HG03442 (cell line): ENCODE data around the gene FGGY.
"Not testable (repeated sequence)": the region's sequence is repeated elsewhere in the genome, so short reads cannot be mapped to it uniquely, and the experiment has no call there.

Experiments used
- ATAC-seq: cut with Tn5 transposase; IDR thresholded peaks from one replicate; pipeline ENCODE4 v1.9.1; 2021; ENCODE audit warnings: mild to moderate bottlenecking, moderate library complexity; ENCODE audit not compliant: unreplicated experiment

Gene FGGY

GRCh38 chr1:59477286-59477685 is 180.4 kb downstream of the FGGY start:
- ATAC-seq = no peak

DNA sequence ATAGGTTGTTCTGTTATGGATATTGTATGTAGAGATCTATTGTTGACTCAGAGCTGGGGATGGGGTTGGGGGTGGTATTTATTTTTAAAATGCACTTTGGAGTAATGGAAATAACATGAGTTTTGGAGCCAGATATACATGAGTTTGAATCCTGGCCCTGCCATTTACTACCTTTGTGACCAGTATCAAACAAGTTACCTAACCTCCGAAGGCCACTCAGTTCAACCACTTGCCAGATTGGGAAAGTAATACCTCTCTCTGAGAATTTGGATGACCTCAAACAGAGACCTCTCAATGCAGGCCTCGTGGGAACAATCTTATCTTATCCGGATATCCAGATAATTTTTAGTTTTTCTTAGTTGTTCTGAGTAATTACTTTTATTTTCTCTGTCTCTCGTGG is 181.0 kb downstream of the FGGY start:
- no peak for ATAC-seq

- no peak for ATAC-seq
These were observed 181.9 kb downstream of the FGGY start for GRCh38 chr1:59478822-59479221.

GRCh38 chr1:59480188-59480888 is 183.4 kb downstream of the FGGY start:
- ATAC-seq = no peak

- ATAC-seq = no peak
These were observed 185.1 kb downstream of the FGGY start for GRCh38 chr1:59481881-59482505.

GRCh38 chr1:59482986-59483385 is 186.1 kb downstream of the FGGY start:
- no peak for ATAC-seq

GRCh38 chr1:59484096-59484495 is 187.2 kb downstream of the FGGY start:
- no peak for ATAC-seq

DNA sequence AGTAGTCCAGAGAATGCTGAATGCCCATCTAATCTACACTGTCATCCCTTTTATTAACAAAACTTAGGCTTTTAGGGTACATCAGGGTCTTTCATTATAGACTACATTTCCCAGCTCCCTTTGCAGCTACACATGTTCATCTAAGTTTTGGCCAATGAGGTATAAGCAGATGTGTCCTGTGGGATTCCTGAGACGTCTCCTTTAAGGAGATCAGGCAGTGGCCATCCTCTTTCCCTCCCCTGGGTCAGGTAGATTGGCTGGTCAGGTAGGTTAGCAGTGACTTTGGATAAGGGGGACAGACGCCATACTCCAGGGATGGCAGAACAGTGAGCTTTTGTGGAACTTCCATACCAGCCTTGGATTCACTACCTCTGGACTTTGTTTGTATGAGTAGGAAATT is 188.3 kb downstream of the FGGY start:
- ATAC-seq = no peak

- no peak for ATAC-seq
These were observed 189.1 kb downstream of the FGGY start for GRCh38 chr1:59485949-59486348.

DNA sequence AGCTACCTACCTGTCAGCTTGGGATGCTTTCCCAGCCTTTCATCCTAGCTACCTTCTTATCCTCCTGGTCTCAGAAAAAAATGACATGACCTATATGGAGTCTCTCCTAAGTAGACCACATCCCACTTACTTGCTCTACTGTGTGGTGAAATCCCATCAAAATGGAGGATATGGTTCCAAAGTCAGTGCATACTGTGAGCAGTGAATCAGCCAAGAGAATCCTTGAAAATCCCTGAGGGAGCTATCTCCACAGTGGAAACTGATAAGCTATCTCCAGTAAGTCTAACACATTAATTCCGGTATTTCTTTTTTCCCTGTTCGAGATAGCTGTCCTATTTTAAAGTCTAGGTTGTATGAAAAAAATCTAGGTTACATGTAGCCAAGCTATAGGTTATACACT is 189.7 kb downstream of the FGGY start:
- ATAC-seq = no peak

DNA sequence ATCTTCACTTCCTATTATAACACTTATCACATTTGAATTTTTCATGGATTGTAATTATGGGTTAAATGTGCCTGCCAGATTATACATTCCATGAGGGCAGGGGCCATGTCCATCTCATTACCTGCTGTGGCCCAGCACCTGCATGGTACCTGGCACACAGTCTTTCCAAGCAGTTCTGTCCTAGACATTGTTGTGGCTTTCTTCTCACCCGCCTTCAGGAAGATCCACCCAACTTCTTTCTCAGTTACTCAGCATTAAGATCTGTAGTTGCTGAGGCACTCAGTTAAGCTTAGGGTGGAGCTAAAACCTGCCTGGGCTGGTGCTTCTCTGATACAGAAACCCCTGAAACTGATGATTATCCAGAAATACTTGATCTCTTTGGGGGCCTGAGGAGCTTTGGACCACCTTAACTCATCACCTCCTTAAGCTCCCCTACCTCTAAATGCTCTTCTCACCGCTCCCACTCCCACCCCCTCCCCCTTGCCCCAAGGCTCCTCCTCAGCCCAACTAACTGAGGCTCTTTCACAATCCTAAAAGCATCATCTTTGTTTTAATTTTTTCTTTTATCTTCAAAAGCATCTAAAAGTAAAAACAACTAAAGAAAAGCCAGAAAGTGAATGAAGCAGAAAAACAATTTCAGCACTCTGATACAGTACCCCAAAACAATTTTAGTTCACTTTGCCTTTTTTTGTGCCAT is 190.6 kb downstream of the FGGY start:
- no peak for ATAC-seq

- ATAC-seq = no peak
These were observed 195.6 kb downstream of the FGGY start for GRCh38 chr1:59492500-59492899.

DNA sequence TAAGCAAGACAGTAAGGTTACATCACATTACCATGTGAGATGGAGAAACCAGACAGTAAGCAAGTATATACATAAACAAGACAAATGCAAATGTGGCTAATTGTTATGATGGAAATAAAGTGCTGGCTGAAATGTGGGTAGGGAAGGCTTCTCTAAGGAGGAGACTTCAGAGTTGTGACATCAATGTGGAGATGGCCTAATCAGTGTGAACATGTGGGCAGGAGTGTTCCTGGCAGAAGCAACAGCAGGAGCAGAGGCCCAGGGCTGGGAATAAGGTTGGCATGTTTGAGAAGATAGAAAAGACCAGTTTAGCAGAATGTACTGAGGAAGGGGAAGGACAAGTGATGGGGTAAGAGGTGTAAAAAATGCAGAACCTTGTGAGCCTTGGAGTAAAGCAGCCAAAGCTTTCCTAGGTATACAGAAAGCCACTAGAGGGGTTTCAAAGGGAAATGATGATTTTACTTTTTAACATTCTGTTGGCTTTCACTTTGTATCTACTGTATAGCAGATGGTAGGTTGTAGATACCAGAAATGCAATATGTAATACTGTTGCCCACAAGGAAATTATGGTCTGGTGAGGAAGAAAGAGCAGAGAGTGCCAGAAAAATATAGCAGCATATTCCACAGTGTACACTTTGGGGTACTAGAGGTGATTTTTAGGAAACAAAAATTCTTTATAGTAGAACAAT is 197.4 kb downstream of the FGGY start:
- no peak for ATAC-seq

DNA sequence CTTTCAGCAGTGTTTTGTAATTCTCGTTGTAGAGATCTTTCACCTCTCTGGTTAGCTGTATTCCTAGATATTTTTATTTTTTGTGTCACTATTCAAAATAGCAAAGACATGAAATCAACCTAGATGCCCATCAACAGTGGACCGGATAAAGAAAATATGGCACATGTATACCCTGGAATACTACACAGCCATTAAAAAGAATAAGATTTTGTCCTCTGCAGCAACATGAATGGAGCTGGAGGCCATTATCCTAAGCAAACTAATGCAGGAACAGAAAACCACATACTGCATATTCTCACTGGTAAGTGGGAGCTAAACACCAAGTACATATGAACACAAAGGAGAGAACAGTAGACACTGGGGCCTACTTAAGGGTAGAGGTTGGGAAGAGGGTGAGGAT is 199.3 kb downstream of the FGGY start:
- not testable (repeated sequence) for ATAC-seq

DNA sequence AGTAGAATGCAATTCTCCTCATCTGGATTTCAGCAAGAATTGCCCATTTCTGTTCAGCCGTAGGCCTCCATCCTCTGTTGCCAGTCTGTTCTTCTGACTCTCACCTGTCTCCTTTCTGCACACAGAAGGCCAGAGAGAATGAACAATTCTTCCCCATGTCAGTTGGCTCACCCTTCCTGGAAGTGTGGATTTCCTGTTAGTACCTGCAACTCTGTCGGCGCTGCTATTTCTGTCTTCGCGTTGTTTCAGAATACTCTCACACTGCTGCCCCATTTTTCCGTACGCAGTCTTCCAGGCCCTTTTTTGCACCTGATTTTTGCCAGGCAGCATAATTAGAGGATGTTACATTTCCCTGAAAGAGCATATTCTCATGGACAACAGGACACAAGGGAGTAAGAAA is 200.7 kb downstream of the FGGY start:
- ATAC-seq = no peak

- ATAC-seq = no peak
These were observed 201.7 kb downstream of the FGGY start for GRCh38 chr1:59498640-59499039.

- no peak for ATAC-seq
These were observed 202.5 kb downstream of the FGGY start for GRCh38 chr1:59499273-59499942.

GRCh38 chr1:59499943-59500569 is 203.2 kb downstream of the FGGY start:
- no peak for ATAC-seq

GRCh38 chr1:59500950-59501742 is 204.3 kb downstream of the FGGY start:
- ATAC-seq = no peak
